ENCODE data around the gene RHOG.

GRCh38 chr11:3843326-3843725, 2.6 kb upstream of the RHOG start:
- no peak for TF ChIP-seq POLR2A (IDR thresholded peaks at IDR 0.05; ENCODE audit: low read depth, low read length)
- no peak for TF ChIP-seq POLR2AphosphoS5 (IDR thresholded peaks at IDR 0.05; ENCODE audit: low read depth, low read length)
